HCT116 (cell line): ENCODE results near the gene KRTAP1-5.

Experiments
- CEBPB ChIP-seq: IDR thresholded peaks from 2 replicates; pipeline ENCODE4 v1.6.1; 2012; ENCODE audit warnings: low read depth
- EZH2 ChIP-seq: fragments of 200-600 bp; sonication (generic); IDR thresholded peaks from 2 replicates; pipeline ENCODE4 v1.6.1; 2017; ENCODE audit warnings: antibody characterized with exemption, mixed run types
- EZH2phosphoT487 ChIP-seq: fragments of 200-600 bp; IDR thresholded peaks from 2 replicates; pipeline ENCODE4 v1.6.1; 2018; ENCODE audit warnings: antibody characterized with exemption, borderline replicate concordance
- JUND ChIP-seq: IDR thresholded peaks from 2 replicates; pipeline ENCODE4 v1.6.1; 2012
- POLR2A ChIP-seq: IDR thresholded peaks from 2 replicates; pipeline ENCODE4 v1.7.0; 2011; ENCODE audit warnings: borderline replicate concordance; ENCODE audit not compliant: insufficient read depth, insufficient read length; ENCODE audit errors: extremely low read depth
- POLR2AphosphoS5 ChIP-seq: IDR thresholded peaks from 2 replicates; pipeline ENCODE4 v1.6.1; 2011; ENCODE audit warnings: mild to moderate bottlenecking, low read depth, low read length, moderate library complexity
- SP1 ChIP-seq: IDR thresholded peaks from 2 replicates; pipeline ENCODE4 v1.6.1; 2012; ENCODE audit warnings: low read depth
- SRF ChIP-seq: IDR thresholded peaks from 2 replicates; pipeline ENCODE4 v1.6.1; 2012; ENCODE audit warnings: low read depth
- ZNF274 ChIP-seq: fragments of 200-500 bp; sonication (Bioruptor generic); IDR thresholded peaks from 2 replicates; pipeline ENCODE4 v1.6.1; 2014; ENCODE audit warnings: mild to moderate bottlenecking, low read depth, low read length, inconsistent platforms
- TF ChIP-seq, protein P1 (sequence below): IDR thresholded peaks from 2 replicates; pipeline ENCODE4 v1.6.1; 2012
- TF ChIP-seq, protein P2 (sequence below), 3 experiments: fragments of 200-600 bp in 1 of 3; sonication (generic) in 1 of 3; IDR thresholded peaks in 2 of 3; conservative IDR thresholded peaks in 1 of 3; 2 replicates each; pipeline ENCODE4 v1.5.1; 2012 to 2017; ENCODE audit warnings: low read depth in 2 of 3, low read length in 2 of 3, antibody characterized with exemption in 1 of 3, borderline replicate concordance in 1 of 3, control low read depth in 1 of 3, mild to moderate bottlenecking in 1 of 3, mixed read lengths in 1 of 3, mixed run types in 1 of 3, moderate library complexity in 1 of 3; ENCODE audit not compliant: insufficient read depth in 1 of 3
- TF ChIP-seq, protein P3 (sequence below): IDR thresholded peaks from 2 replicates; pipeline ENCODE4 v1.6.1; 2012

DNA sequence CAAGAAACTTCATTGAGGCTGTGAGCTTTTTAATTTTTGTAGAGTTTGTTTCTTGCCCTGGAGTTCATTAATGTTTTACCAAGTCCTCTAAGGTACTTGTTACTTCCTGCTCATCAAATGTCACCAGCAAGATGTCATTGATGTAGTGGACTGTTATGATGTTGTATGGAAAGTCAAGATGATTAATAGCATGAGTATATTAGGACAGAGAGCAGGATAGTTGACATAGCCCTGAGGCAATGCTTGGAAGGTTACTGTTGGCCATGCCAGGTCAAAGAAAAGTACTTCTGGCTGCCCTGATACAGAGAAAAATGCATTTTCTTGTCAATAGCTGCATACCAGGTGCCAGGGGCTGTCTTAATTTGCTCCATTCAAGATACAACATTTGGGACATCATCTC, 6.7 kb downstream of the KRTAP1-5 start:
- no peak for TF ChIP-seq POLR2A
- TF ChIP-seq, protein P1, sequence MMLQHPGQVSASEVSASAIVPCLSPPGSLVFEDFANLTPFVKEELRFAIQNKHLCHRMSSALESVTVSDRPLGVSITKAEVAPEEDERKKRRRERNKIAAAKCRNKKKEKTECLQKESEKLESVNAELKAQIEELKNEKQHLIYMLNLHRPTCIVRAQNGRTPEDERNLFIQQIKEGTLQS, result no peak
- TF ChIP-seq JUND, result no peak
- TF ChIP-seq CEBPB, result no peak
- TF ChIP-seq SP1, result no peak
- TF ChIP-seq EZH2, result no peak
- TF ChIP-seq, protein P2, sequence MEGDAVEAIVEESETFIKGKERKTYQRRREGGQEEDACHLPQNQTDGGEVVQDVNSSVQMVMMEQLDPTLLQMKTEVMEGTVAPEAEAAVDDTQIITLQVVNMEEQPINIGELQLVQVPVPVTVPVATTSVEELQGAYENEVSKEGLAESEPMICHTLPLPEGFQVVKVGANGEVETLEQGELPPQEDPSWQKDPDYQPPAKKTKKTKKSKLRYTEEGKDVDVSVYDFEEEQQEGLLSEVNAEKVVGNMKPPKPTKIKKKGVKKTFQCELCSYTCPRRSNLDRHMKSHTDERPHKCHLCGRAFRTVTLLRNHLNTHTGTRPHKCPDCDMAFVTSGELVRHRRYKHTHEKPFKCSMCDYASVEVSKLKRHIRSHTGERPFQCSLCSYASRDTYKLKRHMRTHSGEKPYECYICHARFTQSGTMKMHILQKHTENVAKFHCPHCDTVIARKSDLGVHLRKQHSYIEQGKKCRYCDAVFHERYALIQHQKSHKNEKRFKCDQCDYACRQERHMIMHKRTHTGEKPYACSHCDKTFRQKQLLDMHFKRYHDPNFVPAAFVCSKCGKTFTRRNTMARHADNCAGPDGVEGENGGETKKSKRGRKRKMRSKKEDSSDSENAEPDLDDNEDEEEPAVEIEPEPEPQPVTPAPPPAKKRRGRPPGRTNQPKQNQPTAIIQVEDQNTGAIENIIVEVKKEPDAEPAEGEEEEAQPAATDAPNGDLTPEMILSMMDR (IDR thresholded peaks at IDR 0.05 in 2 of 3, conservative IDR thresholded peaks at IDR 0.05 in 1 of 3; ENCODE audit: borderline replicate concordance in 1 of 3, insufficient read depth in 1 of 3, low read depth in 2 of 3, low read length in 2 of 3), result no peak
- no peak for TF ChIP-seq POLR2AphosphoS5
- no peak for TF ChIP-seq ZNF274
- TF ChIP-seq, protein P3, sequence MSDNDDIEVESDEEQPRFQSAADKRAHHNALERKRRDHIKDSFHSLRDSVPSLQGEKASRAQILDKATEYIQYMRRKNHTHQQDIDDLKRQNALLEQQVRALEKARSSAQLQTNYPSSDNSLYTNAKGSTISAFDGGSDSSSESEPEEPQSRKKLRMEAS, result no peak
- no peak for TF ChIP-seq EZH2phosphoT487
- no peak for TF ChIP-seq SRF
